HepG2 (cell line): ENCODE measurements around the gene ARAP1. TPM values are rescaled to one million over a fixed set of nuclear protein-coding genes. Genes with fewer than 3 reads are reported as not detected.

Source experiments
- ARID2 ChIP-seq: sonication (generic); formaldehyde crosslinking; IDR thresholded peaks from 2 replicates; pipeline ENCODE4 v1.8.1; 2022; ENCODE audit warnings: mild to moderate bottlenecking, missing genetic modification reagents, borderline replicate concordance
- ARNT ChIP-seq: fragments of 450-650 bp; IDR thresholded peaks from 2 replicates; pipeline ENCODE4 v1.6.1; 2017
- ATF1 ChIP-seq: IDR thresholded peaks from 2 replicates; pipeline ENCODE4 v1.6.1; 2016; ENCODE audit warnings: mild to moderate bottlenecking, control low read depth
- BCL6 ChIP-seq: IDR thresholded peaks from 2 replicates; pipeline ENCODE4 v1.6.1; 2016; ENCODE audit warnings: missing genetic modification reagents, missing compliant biosample characterization
- CHD2 ChIP-seq: IDR thresholded peaks from 2 replicates; pipeline ENCODE4 v1.6.1; 2011; ENCODE audit warnings: low read depth, low read length, improper control_type of control experiment
- EZH2 ChIP-seq: conservative IDR thresholded peaks from 2 replicates; pipeline ENCODE4 v1.6.1; 2012; ENCODE audit warnings: mild to moderate bottlenecking, low read depth, low read length, moderate library complexity
- FOXK2 ChIP-seq: fragments of 450-650 bp; IDR thresholded peaks from 2 replicates; pipeline ENCODE4 v1.6.1; 2016
- GPBP1L1 ChIP-seq: sonication (generic); formaldehyde crosslinking; IDR thresholded peaks from 2 replicates; pipeline ENCODE4 v1.5.0; 2020; ENCODE audit warnings: mild to moderate bottlenecking, missing genetic modification reagents
- HNF4A ChIP-seq: sonication (generic); formaldehyde crosslinking; IDR thresholded peaks from 2 replicates; pipeline ENCODE4 v1.4.0; 2020; ENCODE audit warnings: missing genetic modification reagents
- HNRNPUL1 ChIP-seq: fragments of 200-400 bp; formaldehyde crosslinking; IDR thresholded peaks from 2 replicates; pipeline ENCODE4 v1.6.1; 2017; ENCODE audit warnings: low read depth, mild to moderate bottlenecking, low read length, moderate library complexity
- HOXA9 ChIP-seq: sonication (generic); formaldehyde crosslinking; IDR thresholded peaks from 2 replicates; pipeline ENCODE4 v1.8.1; 2022; ENCODE audit warnings: missing genetic modification reagents, mild to moderate bottlenecking, moderate library complexity, borderline replicate concordance
- RELA ChIP-seq: sonication (generic); formaldehyde crosslinking; IDR thresholded peaks from 2 replicates; pipeline ENCODE4 v1.4.0; 2020; ENCODE audit warnings: missing genetic modification reagents
- REXO4 ChIP-seq: sonication (generic); formaldehyde crosslinking; IDR thresholded peaks from 2 replicates; pipeline ENCODE4 v1.8.0; 2022; ENCODE audit warnings: missing genetic modification reagents, mild to moderate bottlenecking, borderline replicate concordance
- SCMH1 ChIP-seq: sonication (generic); formaldehyde crosslinking; IDR thresholded peaks from 2 replicates; pipeline ENCODE4 v1.9.0; 2021; ENCODE audit warnings: missing genetic modification reagents, mild to moderate bottlenecking, borderline replicate concordance
- SMAD1 ChIP-seq: sonication (generic); formaldehyde crosslinking; IDR thresholded peaks from 2 replicates; pipeline ENCODE4 v1.4.0; 2020; ENCODE audit warnings: missing genetic modification reagents, low read depth, mild to moderate bottlenecking, borderline replicate concordance
- SNAPC2 ChIP-seq: sonication (generic); formaldehyde crosslinking; IDR thresholded peaks from 2 replicates; pipeline ENCODE4 v1.8.1; 2022; ENCODE audit warnings: mild to moderate bottlenecking, missing genetic modification reagents
- SOX5 ChIP-seq: IDR thresholded peaks from 2 replicates; pipeline ENCODE4 v1.6.1; 2016; ENCODE audit warnings: borderline replicate concordance
- ZNF333 ChIP-seq: sonication (generic); formaldehyde crosslinking; IDR thresholded peaks from 2 replicates; pipeline ENCODE4 v1.4.0; 2020; ENCODE audit warnings: mild to moderate bottlenecking, missing genetic modification reagents, borderline replicate concordance
- ZNF484 ChIP-seq: sonication (generic); formaldehyde crosslinking; IDR thresholded peaks from 2 replicates; pipeline ENCODE4 v1.5.1; 2020; ENCODE audit warnings: mild to moderate bottlenecking, low read depth, missing genetic modification reagents, borderline replicate concordance
- ZNF589 ChIP-seq: sonication (generic); formaldehyde crosslinking; conservative IDR thresholded peaks from 2 replicates; pipeline ENCODE4 v1.8.0; 2022; ENCODE audit warnings: mild to moderate bottlenecking, moderate library complexity, missing genetic modification reagents
- ZNF747 ChIP-seq: sonication (generic); formaldehyde crosslinking; IDR thresholded peaks from 2 replicates; pipeline ENCODE4 v1.8.1; 2023; ENCODE audit warnings: missing genetic modification reagents, mild to moderate bottlenecking, borderline replicate concordance
- ZNF784 ChIP-seq: sonication (generic); formaldehyde crosslinking; IDR thresholded peaks from 2 replicates; pipeline ENCODE4 v1.5.1; 2020; ENCODE audit warnings: missing genetic modification reagents, mild to moderate bottlenecking, borderline replicate concordance
- ZNF800 ChIP-seq: sonication (generic); formaldehyde crosslinking; IDR thresholded peaks from 2 replicates; pipeline ENCODE4 v1.4.0; 2020; ENCODE audit warnings: missing genetic modification reagents
- ZSCAN29 ChIP-seq: sonication (generic); formaldehyde crosslinking; conservative IDR thresholded peaks from 2 replicates; pipeline ENCODE4 v1.4.0; 2020; ENCODE audit warnings: mild to moderate bottlenecking, missing genetic modification reagents
- polyA plus RNA-seq, 8 experiments: library from polyadenylated mRNA; depleted of rRNA in 3 of 8; stranded (reverse) in 7 of 8; unstranded in 1 of 8; fragments of >200 nt; fragmentation: Illumina TruSeq in 4 of 8; extraction: Trizol in 4 of 8; gene quantifications; 2 replicates each; pipeline versions ENCODE4 v1.2.1 to v1.2.3, GENCODE V29; 2011 to 2016; ENCODE audit warnings: low read depth in 4 of 8, missing spikeins in 1 of 8, mixed read lengths in 1 of 8; ENCODE audit not compliant: insufficient read depth in 1 of 8
- total RNA-seq, 5 experiments: library from RNA; depleted of rRNA; stranded (reverse); fragments of >200 nt; fragmentation: Illumina TruSeq; extraction: Trizol; gene quantifications; 2 replicates each; pipeline ENCODE4 v1.2.3, GENCODE V29; 2016; ENCODE audit warnings: low read depth in 1 of 5

Gene ARAP1
- total and polyA plus RNA-seq, 2 of the 13 experiments (the other 11 are each of a cell fraction or from before 2014, with no cell fraction given): 43.2 to 55.5 TPM

GRCh38 chr11:72778535-72779494 lies 26.6 kb upstream of the ARAP1 start (continued):
- TF ChIP-seq GPBP1L1 (CRISPR knock-in tag) (no peak), SCMH1 (CRISPR knock-in tag) (no peak), HNRNPUL1 (no peak), FOXK2 (no peak), ZSCAN29 (CRISPR knock-in tag) (no peak), ZNF484 (CRISPR knock-in tag) (no peak), ZNF784 (CRISPR knock-in tag) (no peak; the same call in 1 of the 2 replicates), ARNT (no peak), ARID2 (CRISPR knock-in tag) (peak; percentile 61; the same call in 1 of the 2 replicates), ATF1 (CRISPR knock-in tag) (no peak), ZNF333 (CRISPR knock-in tag) (peak; percentile 32; the same call in 1 of the 2 replicates), ZNF800 (CRISPR knock-in tag) (no peak), ZNF589 (CRISPR knock-in tag) (no peak), BCL6 (CRISPR knock-in tag) (no peak), HNF4A (CRISPR knock-in tag) (peak; percentile 41), ZNF747 (CRISPR knock-in tag) (no peak), SNAPC2 (peak; percentile 59; the same call in 1 of the 2 replicates), SMAD1 (CRISPR knock-in tag) (no peak), RELA (CRISPR knock-in tag) (no peak), REXO4 (no peak), HOXA9 (no peak), CHD2 (no peak), EZH2 (no peak), SOX5 (CRISPR knock-in tag) (peak; percentile 40; the same call in 1 of the 2 replicates)
